ENCODE results near the gene CCL27.

The CCL27 gene

GRCh38 chr9:34662526-34663302 lies at the start of gene CCL27:
Gene CCL27 (minus strand): TSS chr9:34662657. CDS start chr9:34662633, 24 bp downstream.
- DNase-seq (ENCODE audit: low read depth, low spot score): no peak

- no peak for DNase-seq (ENCODE audit: low read depth, low spot score)
These were observed 49.7 kb upstream of the CCL27 start for GRCh38 chr9:34712140-34712539.

- DNase-seq (ENCODE audit: low read depth, low spot score): peak; percentile 13
These were observed 47.6 kb upstream of the CCL27 start, which contains the start of gene CCL21 for GRCh38 chr9:34710023-34710422. Gene CCL21 (minus strand): TSS chr9:34710136. CDS start chr9:34710066, 70 bp downstream.

GRCh38 chr9:34709196-34709978 lies 46.9 kb upstream of the CCL27 start:
- no peak for DNase-seq (ENCODE audit: low read depth, low spot score)

- DNase-seq (ENCODE audit: low read depth, low spot score): no peak
These were observed 44.7 kb upstream of the CCL27 start for GRCh38 chr9:34707130-34707529.

- DNase-seq (ENCODE audit: low read depth, low spot score): peak; percentile 92
These were observed 39.6 kb upstream of the CCL27 start for GRCh38 chr9:34701769-34702736.

- peak; percentile 84 for DNase-seq (ENCODE audit: low read depth, low spot score)
These were observed 38.7 kb upstream of the CCL27 start for GRCh38 chr9:34701023-34701768.

- DNase-seq (ENCODE audit: low read depth, low spot score): no peak
These were observed 32.4 kb upstream of the CCL27 start for GRCh38 chr9:34694811-34695210.

- no peak for DNase-seq (ENCODE audit: low read depth, low spot score)
These were observed 31.1 kb upstream of the CCL27 start for GRCh38 chr9:34693560-34693959.

GRCh38 chr9:34691936-34692315 lies 29.5 kb upstream of the CCL27 start:
- no peak for DNase-seq (ENCODE audit: low read depth, low spot score)

GRCh38 chr9:34690983-34691935 lies 28.8 kb upstream of the CCL27 start, which contains the start of gene CCL19:
Gene CCL19 (minus strand): TSS chr9:34691276. CDS start chr9:34691139, 137 bp downstream.
- peak; percentile 13 for DNase-seq (ENCODE audit: low read depth, low spot score)

- no peak for DNase-seq (ENCODE audit: low read depth, low spot score)
These were observed 27.1 kb upstream of the CCL27 start for GRCh38 chr9:34689512-34689911.

- DNase-seq (ENCODE audit: low read depth, low spot score): no peak
These were observed 26.6 kb upstream of the CCL27 start for GRCh38 chr9:34689116-34689470.

- no peak for DNase-seq (ENCODE audit: low read depth, low spot score)
These were observed 26.1 kb upstream of the CCL27 start for GRCh38 chr9:34688329-34689115.

- no peak for DNase-seq (ENCODE audit: low read depth, low spot score)
These were observed 25.0 kb upstream of the CCL27 start for GRCh38 chr9:34687276-34688030.

- DNase-seq (ENCODE audit: low read depth, low spot score): no peak
These were observed 24.3 kb upstream of the CCL27 start for GRCh38 chr9:34686732-34687131.

- DNase-seq (ENCODE audit: low read depth, low spot score): no peak
These were observed 23.8 kb upstream of the CCL27 start for GRCh38 chr9:34686231-34686630.

- DNase-seq (ENCODE audit: low read depth, low spot score): no peak
These were observed 23.1 kb upstream of the CCL27 start for GRCh38 chr9:34685591-34685990.

Data from astrocyte of the hippocampus (primary cell).